ENCODE measurements around the gene SPATA13.
"Not testable (repeated sequence)": the region's sequence is repeated elsewhere in the genome, so short reads cannot be mapped to it uniquely, and the experiment has no call there.

The SPATA13 gene

GRCh38 chr13:24299488-24300114 is 139.1 kb downstream of the SPATA13 start:
- no peak overlapping the region for H3K9ac ChIP-seq (ENCODE audit: low read depth, low read length)
- H3K4me1 ChIP-seq (ENCODE audit: insufficient read depth, low read length), result no peaks in the 10 kb centered on the region
- peaks cover 32% of the 10 kb centered on the region for H3K36me3 ChIP-seq (ENCODE audit: insufficient read depth, low read length)
- H3K9me3 ChIP-seq (ENCODE audit: control insufficient read depth, insufficient read depth, low read length), result no peaks in the 10 kb centered on the region

- Histone ChIP-seq H3K9ac (ENCODE audit: low read depth, low read length) (no peak overlapping the region), H3K36me3 (ENCODE audit: insufficient read depth, low read length) (peaks cover 24% of the 10 kb centered on the region), H3K9me3 (ENCODE audit: control insufficient read depth, insufficient read depth, low read length) (no peaks in the 10 kb centered on the region), H3K4me1 (ENCODE audit: insufficient read depth, low read length) (no peaks in the 10 kb centered on the region)
Measured at GRCh38 chr13:24301434-24301833, 140.9 kb downstream of the SPATA13 start.

- Histone ChIP-seq H3K9me3 (ENCODE audit: control insufficient read depth, insufficient read depth, low read length) (no peaks in the 10 kb centered on the region), H3K36me3 (ENCODE audit: insufficient read depth, low read length) (peaks cover 20% of the 10 kb centered on the region)
Measured at GRCh38 chr13:24301911-24302310, 141.4 kb downstream of the SPATA13 start.

DNA sequence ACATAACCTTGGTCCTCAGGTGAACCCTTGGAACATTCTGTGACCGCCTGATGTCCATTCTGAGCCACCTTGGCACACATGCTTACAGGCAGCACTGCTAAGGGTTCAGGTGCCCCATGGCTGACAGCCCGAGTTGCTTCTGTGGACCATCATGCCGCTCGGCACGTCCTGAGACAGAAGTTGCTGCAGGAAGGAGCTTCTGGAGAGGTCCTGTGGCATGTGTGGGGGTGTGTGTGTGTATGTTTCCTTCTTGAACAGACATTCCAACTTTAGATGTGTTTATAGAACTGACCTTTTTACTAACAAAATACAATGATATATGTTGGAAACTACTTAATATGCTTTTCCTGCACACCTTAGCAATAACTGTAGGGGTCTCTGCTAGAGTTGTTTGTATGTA is 144.1 kb downstream of the SPATA13 start:
- Histone ChIP-seq H3K9ac (ENCODE audit: low read depth, low read length) (no peak overlapping the region), H3K4me1 (ENCODE audit: insufficient read depth, low read length) (no peaks in the 10 kb centered on the region), H3K9me3 (ENCODE audit: control insufficient read depth, insufficient read depth, low read length) (no peaks in the 10 kb centered on the region), H3K36me3 (ENCODE audit: insufficient read depth, low read length) (peaks cover 3% of the 10 kb centered on the region; the same call in 1 of the 2 replicates)

More at GRCh38 chr13:24301911-24302310, 141.4 kb downstream of the SPATA13 start:
- no peaks in the 10 kb centered on the region for H3K4me1 ChIP-seq (ENCODE audit: insufficient read depth, low read length)
- no peak overlapping the region for H3K9ac ChIP-seq (ENCODE audit: low read depth, low read length)

GRCh38 chr13:24306632-24307031 is 146.1 kb downstream of the SPATA13 start:
- no peaks in the 10 kb centered on the region for H3K4me1 ChIP-seq (ENCODE audit: insufficient read depth, low read length)
- H3K9me3 ChIP-seq (ENCODE audit: control insufficient read depth, insufficient read depth, low read length), result no peaks in the 10 kb centered on the region
- H3K36me3 ChIP-seq (ENCODE audit: insufficient read depth, low read length), result no peaks in the 10 kb centered on the region
- no peak overlapping the region for H3K9ac ChIP-seq (ENCODE audit: low read depth, low read length)

- Histone ChIP-seq H3K36me3 (ENCODE audit: insufficient read depth, low read length) (no peaks in the 10 kb centered on the region), H3K9ac (ENCODE audit: low read depth, low read length) (no peak overlapping the region), H3K9me3 (ENCODE audit: control insufficient read depth, insufficient read depth, low read length) (no peaks in the 10 kb centered on the region), H3K4me1 (ENCODE audit: insufficient read depth, low read length) (no peaks in the 10 kb centered on the region)
Measured at GRCh38 chr13:24307211-24308067, 146.9 kb downstream of the SPATA13 start.

GRCh38 chr13:24308068-24308445 is 147.5 kb downstream of the SPATA13 start:
- no peaks in the 10 kb centered on the region for H3K36me3 ChIP-seq (ENCODE audit: insufficient read depth, low read length)
- H3K9ac ChIP-seq (ENCODE audit: low read depth, low read length), result no peak overlapping the region
- H3K4me1 ChIP-seq (ENCODE audit: insufficient read depth, low read length), result no peaks in the 10 kb centered on the region
- H3K9me3 ChIP-seq (ENCODE audit: control insufficient read depth, insufficient read depth, low read length), result no peaks in the 10 kb centered on the region

GRCh38 chr13:24308488-24309020 is 148.0 kb downstream of the SPATA13 start:
- H3K36me3 ChIP-seq (ENCODE audit: insufficient read depth, low read length), result no peaks in the 10 kb centered on the region
- no peaks in the 10 kb centered on the region for H3K9me3 ChIP-seq (ENCODE audit: control insufficient read depth, insufficient read depth, low read length)
- no peaks in the 10 kb centered on the region for H3K4me1 ChIP-seq (ENCODE audit: insufficient read depth, low read length)
- H3K9ac ChIP-seq (ENCODE audit: low read depth, low read length), result no peak overlapping the region

- not testable (repeated sequence) for H3K36me3 ChIP-seq (ENCODE audit: insufficient read depth, low read length); H3K9me3 ChIP-seq (ENCODE audit: control insufficient read depth, insufficient read depth, low read length); H3K4me1 ChIP-seq (ENCODE audit: insufficient read depth, low read length); H3K9ac ChIP-seq (ENCODE audit: low read depth, low read length)
Measured at GRCh38 chr13:24309300-24309699, 148.8 kb downstream of the SPATA13 start, which contains the start of gene C1QTNF9. Gene C1QTNF9, plus strand, starts transcription at chr13:24309580. Its CDS starts 6,424 bp downstream, at chr13:24316004.

DNA sequence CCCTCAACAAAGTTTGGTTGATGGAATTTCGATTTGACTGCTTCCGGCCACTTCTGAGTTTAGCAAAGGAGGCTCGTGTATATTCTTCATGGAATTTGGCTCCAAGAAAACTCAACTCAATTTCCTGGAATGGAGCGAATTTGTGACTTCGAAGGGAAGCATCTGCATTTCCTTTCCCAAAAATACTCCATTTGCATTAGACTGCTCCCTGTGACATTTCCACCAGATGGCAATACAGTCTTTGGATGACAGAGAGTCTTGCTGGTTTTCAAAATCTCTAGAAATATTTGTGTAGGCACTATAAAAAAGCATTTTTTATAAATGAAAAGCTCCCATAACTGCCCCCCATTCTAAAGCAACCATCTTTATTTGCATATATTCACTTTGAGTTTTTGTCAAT is 152.9 kb downstream of the SPATA13 start:
- no peaks in the 10 kb centered on the region for H3K4me1 ChIP-seq (ENCODE audit: insufficient read depth, low read length)
- no peak overlapping the region for H3K9ac ChIP-seq (ENCODE audit: low read depth, low read length)
- no peaks in the 10 kb centered on the region for H3K36me3 ChIP-seq (ENCODE audit: insufficient read depth, low read length)
- no peaks in the 10 kb centered on the region for H3K9me3 ChIP-seq (ENCODE audit: control insufficient read depth, insufficient read depth, low read length)

- not testable (repeated sequence) for H3K36me3 ChIP-seq (ENCODE audit: insufficient read depth, low read length); H3K9me3 ChIP-seq (ENCODE audit: control insufficient read depth, insufficient read depth, low read length); H3K9ac ChIP-seq (ENCODE audit: low read depth, low read length); H3K4me1 ChIP-seq (ENCODE audit: insufficient read depth, low read length)
Measured at GRCh38 chr13:24317835-24318234, 157.3 kb downstream of the SPATA13 start.

GRCh38 chr13:24318878-24319277 is 158.4 kb downstream of the SPATA13 start:
- H3K9ac ChIP-seq (ENCODE audit: low read depth, low read length); H3K4me1 ChIP-seq (ENCODE audit: insufficient read depth, low read length); H3K9me3 ChIP-seq (ENCODE audit: control insufficient read depth, insufficient read depth, low read length); H3K36me3 ChIP-seq (ENCODE audit: insufficient read depth, low read length): not testable (repeated sequence)

- not testable (repeated sequence) for H3K9me3 ChIP-seq (ENCODE audit: control insufficient read depth, insufficient read depth, low read length); H3K4me1 ChIP-seq (ENCODE audit: insufficient read depth, low read length); H3K9ac ChIP-seq (ENCODE audit: low read depth, low read length); H3K36me3 ChIP-seq (ENCODE audit: insufficient read depth, low read length)
Measured at GRCh38 chr13:24319641-24320040, 159.1 kb downstream of the SPATA13 start.

DNA sequence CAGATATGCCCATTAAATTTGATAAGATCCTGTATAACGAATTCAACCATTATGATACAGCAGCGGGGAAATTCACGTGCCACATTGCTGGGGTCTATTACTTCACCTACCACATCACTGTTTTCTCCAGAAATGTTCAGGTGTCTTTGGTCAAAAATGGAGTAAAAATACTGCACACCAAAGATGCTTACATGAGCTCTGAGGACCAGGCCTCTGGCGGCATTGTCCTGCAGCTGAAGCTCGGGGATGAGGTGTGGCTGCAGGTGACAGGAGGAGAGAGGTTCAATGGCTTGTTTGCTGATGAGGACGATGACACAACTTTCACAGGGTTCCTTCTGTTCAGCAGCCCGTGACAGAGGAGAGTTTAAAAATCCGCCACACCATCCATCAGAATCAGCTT is 160.9 kb downstream of the SPATA13 start:
- not testable (repeated sequence) for H3K9ac ChIP-seq (ENCODE audit: low read depth, low read length); H3K36me3 ChIP-seq (ENCODE audit: insufficient read depth, low read length); H3K9me3 ChIP-seq (ENCODE audit: control insufficient read depth, insufficient read depth, low read length); H3K4me1 ChIP-seq (ENCODE audit: insufficient read depth, low read length)

GRCh38 chr13:24322470-24322869 is 161.9 kb downstream of the SPATA13 start:
- not testable (repeated sequence) for H3K9ac ChIP-seq (ENCODE audit: low read depth, low read length); H3K4me1 ChIP-seq (ENCODE audit: insufficient read depth, low read length); H3K36me3 ChIP-seq (ENCODE audit: insufficient read depth, low read length); H3K9me3 ChIP-seq (ENCODE audit: control insufficient read depth, insufficient read depth, low read length)
